ENCODE data around the gene MUC5B.

Gene MUC5B

GRCh38 chr11:1257916-1258315 is 35.0 kb downstream of the MUC5B start:
- no peak overlapping the region for H3K9ac ChIP-seq
- TF ChIP-seq CTCF (conservative IDR thresholded peaks at IDR 0.05; ENCODE audit: low read depth, low read length): no peak
- no peaks in the 10 kb centered on the region for H3K36me3 ChIP-seq (ENCODE audit: insufficient read depth)
- no peak overlapping the region for H2AFZ ChIP-seq (ENCODE audit: low read depth)
- no peaks in the 10 kb centered on the region for H3K4me1 ChIP-seq (ENCODE audit: low read depth, poor library complexity, severe bottlenecking)
- no peak overlapping the region for H3K4me3 ChIP-seq (IDR thresholded peaks at IDR 0.05; ENCODE audit: insufficient read depth, low read depth, low read length)
- no peak overlapping the region for H3K4me2 ChIP-seq
- H3K79me2 ChIP-seq (ENCODE audit: insufficient read depth, low read depth): no peaks in the 10 kb centered on the region
- H3K27me3 ChIP-seq (ENCODE audit: insufficient read depth, low read depth): no peaks in the 10 kb centered on the region; the same call in 1 of the 2 replicates
- no peaks in the 10 kb centered on the region for H4K20me1 ChIP-seq (ENCODE audit: insufficient read depth)
- no peak overlapping the region for H3K27ac ChIP-seq

GRCh38 chr11:1258401-1259075 is 35.7 kb downstream of the MUC5B start:
- Histone ChIP-seq H3K4me3 (IDR thresholded peaks at IDR 0.05; ENCODE audit: insufficient read depth, low read depth, low read length) (no peak overlapping the region), H3K4me2 (no peak overlapping the region), H3K36me3 (ENCODE audit: insufficient read depth) (no peaks in the 10 kb centered on the region), H3K9ac (no peak overlapping the region), H3K27ac (no peak overlapping the region), H3K79me2 (ENCODE audit: insufficient read depth, low read depth) (no peaks in the 10 kb centered on the region), H3K4me1 (ENCODE audit: low read depth, poor library complexity, severe bottlenecking) (no peaks in the 10 kb centered on the region), H3K27me3 (ENCODE audit: insufficient read depth, low read depth) (no peaks in the 10 kb centered on the region; the same call in 1 of the 2 replicates), H4K20me1 (ENCODE audit: insufficient read depth) (no peaks in the 10 kb centered on the region), H2AFZ (ENCODE audit: low read depth) (no peak overlapping the region)
- TF ChIP-seq CTCF (conservative IDR thresholded peaks at IDR 0.05; ENCODE audit: low read depth, low read length): no peak

- no peak overlapping the region for H3K9ac ChIP-seq
- H3K79me2 ChIP-seq (ENCODE audit: insufficient read depth, low read depth): no peaks in the 10 kb centered on the region
- no peaks in the 10 kb centered on the region for H4K20me1 ChIP-seq (ENCODE audit: insufficient read depth)
- no peak overlapping the region for H3K4me2 ChIP-seq
- H3K27me3 ChIP-seq (ENCODE audit: insufficient read depth, low read depth): no peaks in the 10 kb centered on the region; the same call in 1 of the 2 replicates
- no peak overlapping the region for H3K4me3 ChIP-seq (IDR thresholded peaks at IDR 0.05; ENCODE audit: insufficient read depth, low read depth, low read length)
- H3K4me1 ChIP-seq (ENCODE audit: low read depth, poor library complexity, severe bottlenecking): no peaks in the 10 kb centered on the region
- no peak overlapping the region for H3K27ac ChIP-seq
- H2AFZ ChIP-seq (ENCODE audit: low read depth): no peak overlapping the region
- TF ChIP-seq CTCF (conservative IDR thresholded peaks at IDR 0.05; ENCODE audit: low read depth, low read length): no peak
- H3K36me3 ChIP-seq (ENCODE audit: insufficient read depth): no peaks in the 10 kb centered on the region
Observed at GRCh38 chr11:1259076-1259461, 36.2 kb downstream of the MUC5B start.

GRCh38 chr11:1259561-1259960 is 36.7 kb downstream of the MUC5B start:
- no peaks in the 10 kb centered on the region; the same call in 1 of the 2 replicates for H3K27me3 ChIP-seq (ENCODE audit: insufficient read depth, low read depth)
- TF ChIP-seq CTCF (conservative IDR thresholded peaks at IDR 0.05; ENCODE audit: low read depth, low read length): no peak
- no peaks in the 10 kb centered on the region for H3K79me2 ChIP-seq (ENCODE audit: insufficient read depth, low read depth)
- no peak overlapping the region for H3K4me3 ChIP-seq (IDR thresholded peaks at IDR 0.05; ENCODE audit: insufficient read depth, low read depth, low read length)
- H3K4me2 ChIP-seq: no peak overlapping the region
- no peak overlapping the region for H3K9ac ChIP-seq
- no peaks in the 10 kb centered on the region for H4K20me1 ChIP-seq (ENCODE audit: insufficient read depth)
- no peaks in the 10 kb centered on the region for H3K4me1 ChIP-seq (ENCODE audit: low read depth, poor library complexity, severe bottlenecking)
- H3K27ac ChIP-seq: no peak overlapping the region
- no peak overlapping the region for H2AFZ ChIP-seq (ENCODE audit: low read depth)
- H3K36me3 ChIP-seq (ENCODE audit: insufficient read depth): no peaks in the 10 kb centered on the region

Measured in KMS-11 (cell line).